GM23248 (cell line): ENCODE results near the gene HORMAD1.

Experiments used
- EZH2 ChIP-seq: fragments of 200-600 bp; sonication (generic); IDR thresholded peaks from 2 replicates; pipeline ENCODE4 v1.6.1; 2018; ENCODE audit warnings: antibody characterized with exemption, mild to moderate bottlenecking; ENCODE audit not compliant: insufficient read depth, poor library complexity, severe bottlenecking
- EZH2phosphoT487 ChIP-seq: fragments of 200-600 bp; sonication (generic); IDR thresholded peaks from 2 replicates; pipeline ENCODE4 v1.6.1; 2018; ENCODE audit warnings: antibody characterized with exemption, moderate library complexity, mild to moderate bottlenecking, low read depth; ENCODE audit not compliant: insufficient read depth

- no peak for TF ChIP-seq EZH2
- no peak for TF ChIP-seq EZH2phosphoT487
These were observed 32.7 kb upstream of the HORMAD1 start for GRCh38 chr1:150753416-150753815.
